Duodenal mucosa (tissue), 2 donors: Measurements from ENCODE around the gene DMTF1.

Experiments
- H3K27ac ChIP-seq: one replicate; pipeline ENCODE4 v1.7.0; 2013; ENCODE audit warnings: low read depth, low read length
- H3K27me3 ChIP-seq, 2 donors: one replicate each; pipeline ENCODE4 v1.7.0; 2013; ENCODE audit warnings: low read length in 2 of 2, control low read depth in 1 of 2; ENCODE audit not compliant: insufficient read depth in 2 of 2, control insufficient read depth in 1 of 2
- H3K36me3 ChIP-seq, 2 donors: one replicate each; pipeline ENCODE4 v1.7.0; 2013; ENCODE audit warnings: low read length in 2 of 2, control low read depth in 1 of 2; ENCODE audit not compliant: insufficient read depth in 2 of 2, control insufficient read depth in 1 of 2
- H3K4me1 ChIP-seq, 2 donors: one replicate each; pipeline ENCODE4 v1.7.0; 2013; ENCODE audit warnings: low read length in 2 of 2, control low read depth in 1 of 2; ENCODE audit not compliant: insufficient read depth in 2 of 2, control insufficient read depth in 1 of 2
- H3K4me3 ChIP-seq, 2 donors: one replicate each; pipeline ENCODE4 v1.7.0; 2013; ENCODE audit warnings: low read length in 2 of 2, low read depth in 1 of 2
- H3K9ac ChIP-seq, 2 donors: one replicate each; pipeline ENCODE4 v1.7.0; 2013; ENCODE audit warnings: low read length in 2 of 2, low read depth in 1 of 2
- H3K9me3 ChIP-seq, 2 donors: one replicate each; pipeline ENCODE4 v1.7.0; 2013; ENCODE audit warnings: low read length in 2 of 2, control low read depth in 1 of 2; ENCODE audit not compliant: control insufficient read depth in 1 of 2

Gene DMTF1

GRCh38 chr7:87156709-87157108 is 4.5 kb downstream of the DMTF1 start:
- Histone ChIP-seq H3K27ac (no peak overlapping the region), H3K36me3 (no peaks in the 10 kb centered on the region), H3K4me3 (no peak overlapping the region), H3K9me3 (no peaks in the 10 kb centered on the region), H3K4me1 (peaks cover 18 to 41% of the 10 kb centered on the region in 2 donors), H3K27me3 (no peaks in the 10 kb centered on the region), H3K9ac (no peak overlapping the region)

- Histone ChIP-seq H3K9me3 (no peaks in the 10 kb centered on the region), H3K27ac (no peak overlapping the region), H3K27me3 (no peaks in the 10 kb centered on the region), H3K9ac (no peak overlapping the region), H3K4me3 (no peak overlapping the region), H3K36me3 (peaks cover 0 to 7% of the 10 kb centered on the region in 2 donors), H3K4me1 (peaks cover 8 to 30% of the 10 kb centered on the region in 2 donors)
Observed at GRCh38 chr7:87159538-87159937, 7.3 kb downstream of the DMTF1 start.

- no peaks in the 10 kb centered on the region for H3K27me3 ChIP-seq
- no peaks in the 10 kb centered on the region for H3K9me3 ChIP-seq
- no peak overlapping the region for H3K4me3 ChIP-seq
- no peak overlapping the region for H3K27ac ChIP-seq
- peaks cover 18 to 50% of the 10 kb centered on the region in 2 donors for H3K36me3 ChIP-seq
- no peak overlapping the region for H3K9ac ChIP-seq
- no peaks in the 10 kb centered on the region for H3K4me1 ChIP-seq
Observed at GRCh38 chr7:87164433-87164832, 12.2 kb downstream of the DMTF1 start.

- H3K27ac ChIP-seq, result no peak overlapping the region
- no peak overlapping the region for H3K4me3 ChIP-seq
- H3K9me3 ChIP-seq, result no peaks in the 10 kb centered on the region
- no peak overlapping the region for H3K9ac ChIP-seq
- H3K4me1 ChIP-seq, result no peaks in the 10 kb centered on the region
- H3K27me3 ChIP-seq, result no peaks in the 10 kb centered on the region
- H3K36me3 ChIP-seq, result peaks cover 40 to 73% of the 10 kb centered on the region in 2 donors
Observed at GRCh38 chr7:87170828-87171227, 18.6 kb downstream of the DMTF1 start.

DNA sequence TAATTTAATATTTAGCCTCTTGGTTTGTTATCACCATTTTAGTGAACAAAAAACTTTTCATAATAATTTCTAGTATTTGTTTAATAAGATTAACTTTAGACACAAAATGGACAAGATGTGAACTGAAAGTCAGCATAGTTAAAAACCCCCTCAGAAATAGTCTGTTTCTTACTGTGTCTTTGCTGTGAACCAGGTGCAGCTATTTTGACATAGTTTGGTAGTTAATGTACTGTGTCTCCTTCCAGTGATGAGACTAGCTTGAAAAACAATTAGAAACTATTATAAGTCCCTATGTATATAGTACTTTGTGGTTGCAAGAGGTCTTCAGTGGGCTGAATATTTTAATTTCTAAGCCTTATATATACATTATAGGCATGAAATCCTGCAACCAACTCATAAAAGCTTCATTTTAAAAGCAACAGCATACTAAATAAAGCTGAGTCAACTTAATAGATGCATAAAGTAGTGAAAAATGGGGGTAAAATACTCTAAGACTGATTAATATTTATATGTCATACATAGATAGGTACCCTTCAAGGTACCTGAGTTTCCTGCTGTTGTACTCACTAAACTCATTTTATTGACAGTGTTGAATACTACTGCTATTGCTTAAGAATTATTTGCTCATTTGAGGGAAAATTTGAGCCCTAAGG is 19.2 kb downstream of the DMTF1 start:
- Histone ChIP-seq H3K9me3 (no peaks in the 10 kb centered on the region), H3K27me3 (no peaks in the 10 kb centered on the region), H3K9ac (no peak overlapping the region), H3K36me3 (peaks cover 40 to 70% of the 10 kb centered on the region in 2 donors), H3K4me1 (no peaks in the 10 kb centered on the region), H3K4me3 (no peak overlapping the region), H3K27ac (no peak overlapping the region)

GRCh38 chr7:87173471-87173870 is 21.2 kb downstream of the DMTF1 start:
- H3K4me1 ChIP-seq, result no peaks in the 10 kb centered on the region
- H3K9me3 ChIP-seq, result no peaks in the 10 kb centered on the region
- H3K36me3 ChIP-seq, result peaks cover 31 to 51% of the 10 kb centered on the region in 2 donors
- no peak overlapping the region for H3K4me3 ChIP-seq
- H3K9ac ChIP-seq, result no peak overlapping the region
- no peaks in the 10 kb centered on the region for H3K27me3 ChIP-seq
- H3K27ac ChIP-seq, result no peak overlapping the region

- no peak overlapping the region for H3K9ac ChIP-seq
- no peaks in the 10 kb centered on the region for H3K9me3 ChIP-seq
- no peaks in the 10 kb centered on the region for H3K27me3 ChIP-seq
- peaks cover 27 to 44% of the 10 kb centered on the region in 2 donors for H3K36me3 ChIP-seq
- H3K27ac ChIP-seq, result no peak overlapping the region
- no peaks in the 10 kb centered on the region for H3K4me1 ChIP-seq
- H3K4me3 ChIP-seq, result no peak overlapping the region
Observed at GRCh38 chr7:87178320-87178719, 26.1 kb downstream of the DMTF1 start.

- no peak overlapping the region for H3K9ac ChIP-seq
- H3K4me1 ChIP-seq, result no peaks in the 10 kb centered on the region
- no peaks in the 10 kb centered on the region for H3K9me3 ChIP-seq
- peaks cover 32 to 45% of the 10 kb centered on the region in 2 donors for H3K36me3 ChIP-seq
- no peaks in the 10 kb centered on the region for H3K27me3 ChIP-seq
- no peak overlapping the region for H3K4me3 ChIP-seq
- no peak overlapping the region for H3K27ac ChIP-seq
Observed at GRCh38 chr7:87179180-87179579, 26.9 kb downstream of the DMTF1 start.

GRCh38 chr7:87187120-87187519 is 34.9 kb downstream of the DMTF1 start:
- H3K4me1 ChIP-seq, result no peaks in the 10 kb centered on the region
- H3K27ac ChIP-seq, result no peak overlapping the region
- H3K36me3 ChIP-seq, result peaks cover 51 to 83% of the 10 kb centered on the region in 2 donors
- no peak overlapping the region for H3K4me3 ChIP-seq
- H3K27me3 ChIP-seq, result no peaks in the 10 kb centered on the region
- no peak overlapping the region for H3K9ac ChIP-seq
- no peaks in the 10 kb centered on the region for H3K9me3 ChIP-seq

- Histone ChIP-seq H3K4me3 (no peak overlapping the region), H3K27me3 (no peaks in the 10 kb centered on the region), H3K27ac (no peak overlapping the region), H3K36me3 (peaks cover 50 to 83% of the 10 kb centered on the region in 2 donors), H3K4me1 (no peaks in the 10 kb centered on the region), H3K9ac (no peak overlapping the region), H3K9me3 (no peaks in the 10 kb centered on the region)
Observed at GRCh38 chr7:87188930-87189329, 36.7 kb downstream of the DMTF1 start.
